ENCODE data around the gene VEGFA.

VEGFA gene

DNA sequence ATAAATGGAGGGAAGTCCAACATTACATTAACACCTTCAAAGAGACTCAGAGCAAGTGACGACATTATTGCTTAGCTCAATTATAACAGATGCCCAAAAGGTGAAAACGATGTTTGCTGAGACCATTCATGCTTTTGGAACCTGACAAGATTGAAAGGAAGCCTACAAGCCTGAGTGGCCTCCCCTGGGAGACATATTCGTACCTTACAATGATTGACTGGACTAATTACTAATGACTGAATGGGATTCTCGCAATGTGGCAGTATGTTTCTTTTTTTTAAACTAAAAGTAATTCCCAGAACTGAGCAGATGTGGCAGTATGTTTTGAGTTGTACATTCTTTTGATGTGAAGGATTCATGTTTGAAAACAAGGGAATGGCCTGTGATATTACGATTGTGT lies 49.9 kb downstream of the VEGFA start:
- no peak overlapping the region for H3K27ac ChIP-seq
- TF ChIP-seq, protein P1, sequence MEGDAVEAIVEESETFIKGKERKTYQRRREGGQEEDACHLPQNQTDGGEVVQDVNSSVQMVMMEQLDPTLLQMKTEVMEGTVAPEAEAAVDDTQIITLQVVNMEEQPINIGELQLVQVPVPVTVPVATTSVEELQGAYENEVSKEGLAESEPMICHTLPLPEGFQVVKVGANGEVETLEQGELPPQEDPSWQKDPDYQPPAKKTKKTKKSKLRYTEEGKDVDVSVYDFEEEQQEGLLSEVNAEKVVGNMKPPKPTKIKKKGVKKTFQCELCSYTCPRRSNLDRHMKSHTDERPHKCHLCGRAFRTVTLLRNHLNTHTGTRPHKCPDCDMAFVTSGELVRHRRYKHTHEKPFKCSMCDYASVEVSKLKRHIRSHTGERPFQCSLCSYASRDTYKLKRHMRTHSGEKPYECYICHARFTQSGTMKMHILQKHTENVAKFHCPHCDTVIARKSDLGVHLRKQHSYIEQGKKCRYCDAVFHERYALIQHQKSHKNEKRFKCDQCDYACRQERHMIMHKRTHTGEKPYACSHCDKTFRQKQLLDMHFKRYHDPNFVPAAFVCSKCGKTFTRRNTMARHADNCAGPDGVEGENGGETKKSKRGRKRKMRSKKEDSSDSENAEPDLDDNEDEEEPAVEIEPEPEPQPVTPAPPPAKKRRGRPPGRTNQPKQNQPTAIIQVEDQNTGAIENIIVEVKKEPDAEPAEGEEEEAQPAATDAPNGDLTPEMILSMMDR (conservative IDR thresholded peaks at IDR 0.05): no peak

DNA sequence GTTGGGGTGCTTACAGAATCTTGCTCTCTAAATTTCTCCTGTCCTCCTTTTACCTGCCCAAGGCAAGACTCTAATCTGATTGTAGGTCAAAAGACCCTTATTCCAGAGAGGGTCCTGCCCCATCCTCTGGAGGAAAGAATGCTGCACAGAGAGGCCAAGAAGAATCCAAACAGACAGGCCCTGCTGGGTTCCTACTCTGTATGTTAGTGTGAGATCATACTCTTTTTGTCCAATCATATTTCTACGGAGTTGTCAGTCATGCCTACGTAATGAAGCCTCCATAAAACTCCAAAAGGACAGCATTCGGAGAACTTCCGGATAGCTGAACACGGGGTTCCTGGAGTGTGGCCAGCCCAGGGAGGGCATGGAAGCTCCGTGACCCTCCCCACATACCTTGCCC lies 50.5 kb downstream of the VEGFA start:
- TF ChIP-seq, protein P1 (conservative IDR thresholded peaks at IDR 0.05): no peak
- H3K27ac ChIP-seq: no peak overlapping the region

DNA sequence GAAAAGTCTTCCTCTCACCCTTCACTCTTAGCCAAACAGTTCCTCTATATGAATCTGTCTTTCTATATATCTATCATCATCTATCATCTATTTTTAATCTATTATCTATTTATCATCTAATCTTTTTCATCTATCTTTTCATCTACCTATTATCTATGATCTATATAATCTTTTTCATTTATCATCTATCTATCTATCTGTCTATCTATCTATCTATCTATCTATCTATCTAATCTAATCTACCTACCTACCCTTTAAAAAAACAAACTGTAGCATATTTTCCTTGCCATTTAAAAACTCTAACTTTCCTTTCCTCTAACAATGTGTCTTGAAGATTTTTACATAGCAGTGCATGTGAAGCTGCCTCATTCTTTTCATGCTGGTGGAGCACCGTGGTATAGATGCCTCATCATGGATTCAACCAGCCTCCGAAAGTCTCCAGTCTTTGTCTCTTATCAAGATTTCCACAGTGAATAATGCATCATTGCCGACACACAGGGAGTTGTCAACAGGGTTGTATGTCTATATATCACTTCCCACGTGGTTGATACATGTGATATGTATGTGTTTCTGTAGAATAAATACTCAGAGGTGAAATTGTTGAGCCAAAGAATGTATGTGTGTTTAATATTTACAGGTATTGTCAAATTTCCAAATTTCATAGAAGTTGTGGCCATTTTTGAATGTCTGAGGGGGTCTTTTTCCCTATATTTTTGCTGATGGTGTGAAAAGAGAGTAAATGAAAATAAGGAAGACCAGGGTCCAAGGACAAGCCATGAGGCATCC lies 51.3 kb downstream of the VEGFA start:
- TF ChIP-seq, protein P1 (conservative IDR thresholded peaks at IDR 0.05): no peak
- H3K27ac ChIP-seq: no peak overlapping the region

DNA sequence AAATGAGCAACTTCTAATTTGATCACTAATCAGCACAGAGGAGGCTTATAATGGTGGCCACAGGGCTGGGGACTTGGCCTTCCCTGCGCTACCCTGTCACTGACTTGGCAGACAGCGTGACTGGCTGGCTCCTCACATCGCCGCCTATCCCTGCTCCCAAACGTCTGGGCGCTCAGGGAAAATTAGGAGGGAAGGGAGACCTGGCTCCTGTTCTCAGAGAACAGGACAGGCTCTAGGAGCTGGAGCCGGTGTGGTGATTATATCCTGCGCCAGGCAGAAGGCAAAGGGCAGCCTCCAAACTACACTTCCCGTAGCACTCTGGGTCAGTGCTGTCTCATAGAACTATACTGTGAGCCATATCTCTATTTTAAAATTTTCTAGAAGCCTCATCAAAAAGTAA lies 53.4 kb downstream of the VEGFA start:
- TF ChIP-seq, protein P1 (conservative IDR thresholded peaks at IDR 0.05): no peak
- no peak overlapping the region for H3K27ac ChIP-seq

DNA sequence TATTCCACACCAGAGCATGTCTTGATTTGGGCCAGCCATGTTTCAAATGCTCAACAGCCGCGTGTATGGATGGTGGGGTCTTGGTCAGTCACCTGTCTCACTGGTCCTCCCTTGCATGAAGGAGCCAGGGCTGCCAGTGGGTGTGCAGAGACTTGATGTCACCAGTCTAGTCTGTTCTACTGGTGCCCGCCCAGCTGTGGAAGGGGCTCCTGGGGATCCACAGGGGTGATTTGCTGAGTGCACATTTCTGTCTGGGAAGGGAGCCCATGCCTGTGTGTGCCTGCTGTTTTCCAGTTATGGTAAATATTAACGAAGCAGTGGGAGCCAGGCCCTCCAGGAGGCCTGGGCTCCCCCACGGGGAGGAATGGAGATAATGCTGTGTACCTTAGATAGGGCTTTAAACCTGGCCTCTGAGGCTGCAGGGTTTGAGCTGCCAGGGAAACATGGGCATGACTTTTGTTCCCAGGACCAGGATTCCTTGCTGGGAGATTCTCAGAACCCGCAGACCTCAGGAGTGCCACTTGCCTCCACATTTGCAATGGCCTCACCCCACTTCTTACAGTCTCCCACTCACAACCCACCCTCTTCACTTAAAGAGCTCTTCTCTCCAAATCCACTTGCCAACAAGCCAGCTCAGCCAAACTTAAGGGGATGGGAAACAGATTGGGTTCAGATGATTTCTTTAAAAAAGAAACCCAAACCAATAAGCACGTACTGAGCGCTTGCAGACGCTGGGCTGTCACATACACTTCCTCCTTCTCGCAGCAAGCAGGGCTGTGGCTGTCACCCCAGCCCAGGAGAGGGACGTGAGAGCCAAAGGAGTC lies 54.1 kb downstream of the VEGFA start:
- no peak overlapping the region for H3K27ac ChIP-seq
- TF ChIP-seq, protein P1 (conservative IDR thresholded peaks at IDR 0.05): no peak

DNA sequence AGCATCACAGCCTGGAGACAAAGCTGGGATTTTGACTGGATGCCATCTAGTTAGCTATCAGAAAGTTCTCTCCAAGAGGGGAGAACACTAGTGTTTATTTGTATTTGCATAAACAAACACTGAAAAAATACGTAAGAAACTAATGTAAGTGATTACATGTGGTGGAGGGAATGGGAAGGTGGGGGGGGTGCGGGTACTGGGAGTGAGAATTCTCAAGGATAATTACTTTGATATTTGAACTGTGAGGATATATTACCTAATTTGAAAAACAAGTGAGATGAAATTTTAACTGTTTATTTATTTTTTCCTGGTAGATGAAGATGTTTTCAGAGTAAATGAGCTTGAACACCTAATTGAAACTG lies 54.7 kb downstream of the VEGFA start:
- no peak overlapping the region for H3K27ac ChIP-seq

More for the DNA sequence above, 54.7 kb downstream of the VEGFA start:
- TF ChIP-seq, protein P1 (conservative IDR thresholded peaks at IDR 0.05): no peak
